Kidney epithelial cell (primary cell): ENCODE measurements around the gene AK4. TPM values are rescaled to one million over a fixed set of nuclear protein-coding genes. Genes with fewer than 3 reads are reported as not detected.
A peak's percentile ranks its signal among the peaks of the same experiment; 100 is the strongest.

Experiments used
- DNase-seq: peaks from one replicate; pipeline ENCODE4 v3.0.0-alpha.2; 2010; ENCODE audit warnings: low read depth
- H3K27me3 ChIP-seq: 2 replicates; pipeline ENCODE4 v1.6.0; 2011; ENCODE audit warnings: low read length; ENCODE audit not compliant: control insufficient read depth, insufficient read depth
- H3K36me3 ChIP-seq: 2 replicates; pipeline ENCODE4 v1.5.1; 2011; ENCODE audit warnings: low read length; ENCODE audit not compliant: control insufficient read depth, insufficient read depth
- H3K4me3 ChIP-seq: 2 replicates; pipeline ENCODE4 v1.5.1; 2011; ENCODE audit warnings: low read depth, mild to moderate bottlenecking, control low read depth, low read length
- CTCF ChIP-seq: IDR thresholded peaks from 2 replicates; pipeline ENCODE4 v1.5.1; 2011; ENCODE audit warnings: mild to moderate bottlenecking, moderate library complexity, low read length, control low read depth, inconsistent platforms; ENCODE audit not compliant: insufficient read depth, poor library complexity, severe bottlenecking
- total RNA-seq: library from RNA; depleted of rRNA; stranded (reverse); fragments of >200 nt; gene quantifications from 2 replicates; pipeline ENCODE4 v1.2.3, GENCODE V29; 2015

The AK4 gene
- total RNA-seq, 1 donor from 2014 or later = 25.2 TPM

- TF ChIP-seq CTCF = no peak
- no peaks in the 10 kb centered on the region for H3K27me3 ChIP-seq
- H3K4me3 ChIP-seq = no peak overlapping the region
- no peaks in the 10 kb centered on the region for H3K36me3 ChIP-seq
- DNase-seq = peak; percentile 25
Observed at GRCh38 chr1:65172936-65173690, 25.1 kb downstream of the AK4 start.

DNA sequence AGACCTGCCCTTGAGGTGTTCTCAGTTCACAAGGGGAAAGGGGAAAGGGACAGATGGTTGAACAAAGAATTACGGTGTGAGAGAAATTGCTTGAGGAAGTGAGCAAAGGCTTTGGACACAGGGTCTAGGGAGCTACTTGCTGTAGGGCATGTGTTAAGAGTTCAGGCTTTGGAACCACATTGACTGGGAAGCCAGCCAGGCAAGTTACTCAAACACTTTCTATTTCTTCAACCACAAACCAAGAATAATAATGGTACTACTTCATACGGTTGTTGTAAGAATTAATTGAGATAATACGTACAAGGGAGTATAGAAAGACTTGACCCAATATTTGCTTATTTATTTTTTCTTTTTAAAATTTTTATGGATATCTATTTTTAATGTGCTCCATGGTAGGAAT lies 26.6 kb downstream of the AK4 start:
- H3K4me3 ChIP-seq = no peak overlapping the region
- no peak for TF ChIP-seq CTCF
- no peaks in the 10 kb centered on the region for H3K36me3 ChIP-seq
- peak; percentile 97 for DNase-seq
- no peaks in the 10 kb centered on the region for H3K27me3 ChIP-seq

DNA sequence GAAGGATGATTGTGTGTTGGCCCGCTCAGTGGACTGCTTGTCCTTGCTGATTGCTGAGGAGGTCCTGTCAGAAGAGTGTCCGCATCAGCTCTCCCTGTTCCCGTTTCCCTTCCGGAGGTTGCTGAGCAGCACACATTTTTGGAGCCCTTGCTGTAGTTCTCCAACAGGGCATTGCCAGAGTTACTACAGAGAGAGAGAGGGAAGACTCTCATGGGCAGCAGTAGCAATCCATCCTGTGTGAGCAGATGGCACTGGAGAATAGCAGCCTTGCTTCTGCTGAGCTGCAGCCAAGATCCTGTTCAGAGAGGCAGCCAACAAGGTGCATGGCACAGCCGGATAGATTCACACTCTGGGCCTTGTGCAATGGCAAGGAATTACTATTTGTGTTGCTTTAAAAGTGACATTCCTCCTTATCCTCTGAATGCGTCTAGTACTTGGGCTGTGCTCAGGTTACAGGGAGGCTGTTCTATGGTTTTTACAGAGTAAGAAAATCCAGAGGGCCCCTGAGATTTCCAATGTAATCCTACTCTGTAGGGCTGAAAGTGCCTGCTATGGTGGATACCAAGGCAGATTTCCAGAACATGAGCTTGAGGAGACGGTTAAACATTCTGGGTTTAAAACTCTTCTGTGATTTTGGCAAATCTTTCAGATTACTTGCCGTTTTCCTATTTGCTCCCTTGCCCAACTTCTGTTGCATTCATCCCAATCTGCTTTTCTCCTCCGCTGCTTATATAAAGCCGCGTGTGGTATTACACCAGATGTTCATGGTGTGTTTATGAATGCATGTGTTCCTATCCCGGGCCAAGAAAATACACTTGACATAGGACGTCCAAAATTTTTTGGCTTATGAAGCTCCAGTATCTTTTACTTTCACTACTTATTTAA lies 27.4 kb downstream of the AK4 start:
- TF ChIP-seq CTCF = no peak
- Histone ChIP-seq H3K27me3 (no peaks in the 10 kb centered on the region), H3K4me3 (no peak overlapping the region), H3K36me3 (no peaks in the 10 kb centered on the region)
- DNase-seq = no peak

GRCh38 chr1:65176056-65176450 lies 28.1 kb downstream of the AK4 start:
- no peak for DNase-seq
- H3K4me3 ChIP-seq = no peak overlapping the region
- H3K36me3 ChIP-seq = no peaks in the 10 kb centered on the region
- TF ChIP-seq CTCF = no peak
- no peaks in the 10 kb centered on the region for H3K27me3 ChIP-seq

GRCh38 chr1:65176591-65176990 lies 28.6 kb downstream of the AK4 start:
- Histone ChIP-seq H3K36me3 (no peaks in the 10 kb centered on the region), H3K4me3 (no peak overlapping the region), H3K27me3 (no peaks in the 10 kb centered on the region)
- no peak for DNase-seq
- no peak for TF ChIP-seq CTCF
